NCI-H1092 treated with DMSO at 0.1 percent for 48 hours (cell line): ENCODE results near the gene SYPL1.

ENCODE experiments used
- DNase-seq: peaks from one replicate; lab custom pipeline; 2025; lab: John Stamatoyannopoulos, UW

SYPL1 gene

GRCh38 chr7:106050002-106050745 lies 61.9 kb downstream of the SYPL1 start:
- DNase-seq = no peak

GRCh38 chr7:106049139-106049752 lies 62.9 kb downstream of the SYPL1 start:
- no peak for DNase-seq

- DNase-seq = no peak
Observed at GRCh38 chr7:106048706-106049020, 63.4 kb downstream of the SYPL1 start.

GRCh38 chr7:106047818-106048705 lies 64.0 kb downstream of the SYPL1 start:
- no peak for DNase-seq

GRCh38 chr7:106047184-106047583 lies 64.9 kb downstream of the SYPL1 start:
- DNase-seq = no peak

- DNase-seq = no peak
Observed at GRCh38 chr7:106045586-106045985, 66.5 kb downstream of the SYPL1 start.

- DNase-seq = no peak
Observed at GRCh38 chr7:106045139-106045538, 67.0 kb downstream of the SYPL1 start.

GRCh38 chr7:106042196-106042611 lies 69.9 kb downstream of the SYPL1 start:
- DNase-seq = no peak

GRCh38 chr7:106041140-106041717 lies 70.9 kb downstream of the SYPL1 start:
- DNase-seq = peak; percentile 63
